ENCODE measurements around the gene HACD2. TPM values are rescaled to one million over a fixed set of nuclear protein-coding genes. Genes with fewer than 3 reads are reported as not detected.

The HACD2 gene
- polyA plus RNA-seq, 1 donor (not counting 4 experiments of a cell fraction or from before 2014, with no cell fraction given): 124 TPM

DNA sequence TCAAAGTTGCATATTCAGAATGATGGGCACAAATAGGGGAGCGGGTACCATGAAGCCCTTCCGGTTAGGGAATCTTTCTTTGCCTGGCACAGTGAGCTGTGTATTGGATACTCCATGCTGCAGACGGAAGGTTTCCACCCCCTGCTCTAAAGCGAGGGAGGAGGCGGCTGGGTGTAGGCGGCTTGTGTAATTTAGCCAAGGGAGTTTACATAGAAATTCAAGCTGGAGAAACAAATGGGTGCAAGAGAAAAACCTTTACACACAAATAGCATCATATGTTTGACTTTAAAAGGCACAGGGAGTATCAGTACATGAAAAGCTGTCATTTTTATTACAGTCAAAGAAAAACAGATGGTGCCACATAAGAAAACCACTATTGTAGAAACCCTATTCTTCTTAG lies 76.7 kb downstream of the HACD2 start:
- Histone ChIP-seq H3K4me2 (ENCODE audit: control insufficient read depth, extremely low read depth, insufficient read depth, low read depth, low read length) (no peak overlapping the region), H4K20me1 (ENCODE audit: control insufficient read depth, extremely low read depth, insufficient read depth, low read length) (no peaks in the 10 kb centered on the region), H3K9ac (ENCODE audit: control insufficient read depth, extremely low read depth, insufficient read depth, low read length) (no peak overlapping the region), H3K9me1 (ENCODE audit: control insufficient read depth, extremely low read depth, insufficient read depth, low read length) (no peaks in the 10 kb centered on the region), H3K4me1 (ENCODE audit: control insufficient read depth, extremely low read depth, insufficient read depth, low read length) (no peaks in the 10 kb centered on the region), H3K9me3 (ENCODE audit: control insufficient read depth, low read depth, low read length) (no peaks in the 10 kb centered on the region), H3K36me3 (ENCODE audit: control insufficient read depth in 2 of 2, extremely low read depth in 1 of 2, insufficient read depth in 2 of 2, low read length in 2 of 2) (peaks cover 4 to 11% of the 10 kb centered on the region in 2 experiments), H3K4me3 (ENCODE audit: control insufficient read depth in 2 of 3, extremely low read depth in 1 of 3, insufficient read depth in 2 of 3, low read depth in 1 of 3, low read length in 3 of 3) (no peak overlapping the region), H3K27me3 (ENCODE audit: control insufficient read depth, extremely low read depth, insufficient read depth, low read length) (no peaks in the 10 kb centered on the region), H3K79me2 (ENCODE audit: control insufficient read depth, insufficient read depth, low read length) (no peaks in the 10 kb centered on the region), H2AFZ (ENCODE audit: control insufficient read depth, low read length) (no peak overlapping the region), H3K27ac (ENCODE audit: control insufficient read depth, insufficient read depth, low read length) (no peak overlapping the region)
- FAIRE-seq (no peak), DNase-seq (ENCODE audit: low read depth, low spot score) (no peak)
- dilution Hi-C loops (cut with MboI; ENCODE audit: extremely low pct_ligation_motif_present, low sequenced_read_pairs): no loop called here
- no peak for TF ChIP-seq EZH2 (IDR thresholded peaks at IDR 0.05; ENCODE audit: low read length)

GRCh38 chr3:123505820-123506219 lies 79.0 kb downstream of the HACD2 start:
- H3K4me1 ChIP-seq (ENCODE audit: control insufficient read depth, extremely low read depth, insufficient read depth, low read length): no peaks in the 10 kb centered on the region
- dilution Hi-C loops (cut with MboI; ENCODE audit: extremely low pct_ligation_motif_present, low sequenced_read_pairs): no loop called here
- H3K9ac ChIP-seq (ENCODE audit: control insufficient read depth, extremely low read depth, insufficient read depth, low read length): no peak overlapping the region
- H3K27ac ChIP-seq (ENCODE audit: control insufficient read depth, insufficient read depth, low read length): no peak overlapping the region
- no peak overlapping the region for H2AFZ ChIP-seq (ENCODE audit: control insufficient read depth, low read length)
- no peak for FAIRE-seq
- H3K27me3 ChIP-seq (ENCODE audit: control insufficient read depth, extremely low read depth, insufficient read depth, low read length): no peaks in the 10 kb centered on the region
- no peak for DNase-seq (ENCODE audit: low read depth, low spot score)
- no peaks in the 10 kb centered on the region for H3K9me1 ChIP-seq (ENCODE audit: control insufficient read depth, extremely low read depth, insufficient read depth, low read length)
- H3K79me2 ChIP-seq (ENCODE audit: control insufficient read depth, insufficient read depth, low read length): no peaks in the 10 kb centered on the region
- no peak for TF ChIP-seq EZH2 (IDR thresholded peaks at IDR 0.05; ENCODE audit: low read length)
- no peak for TF ChIP-seq CTCF (optimal IDR thresholded peaks at IDR 0.05 in 1 of 3, IDR thresholded peaks at IDR 0.05 in 1 of 3, conservative IDR thresholded peaks at IDR 0.05 in 1 of 3; ENCODE audit: extremely low read depth in 1 of 3, insufficient read depth in 2 of 3, low read length in 3 of 3)
- H3K4me3 ChIP-seq (ENCODE audit: control insufficient read depth in 2 of 3, extremely low read depth in 1 of 3, insufficient read depth in 2 of 3, low read depth in 1 of 3, low read length in 3 of 3): no peak overlapping the region
- peaks cover 5 to 13% of the 10 kb centered on the region in 2 experiments for H3K36me3 ChIP-seq (ENCODE audit: control insufficient read depth in 2 of 2, extremely low read depth in 1 of 2, insufficient read depth in 2 of 2, low read length in 2 of 2)
- no peaks in the 10 kb centered on the region for H3K9me3 ChIP-seq (ENCODE audit: control insufficient read depth, low read depth, low read length)
- no peak overlapping the region for H3K4me2 ChIP-seq (ENCODE audit: control insufficient read depth, extremely low read depth, insufficient read depth, low read depth, low read length)
- H4K20me1 ChIP-seq (ENCODE audit: control insufficient read depth, extremely low read depth, insufficient read depth, low read length): no peaks in the 10 kb centered on the region

DNA sequence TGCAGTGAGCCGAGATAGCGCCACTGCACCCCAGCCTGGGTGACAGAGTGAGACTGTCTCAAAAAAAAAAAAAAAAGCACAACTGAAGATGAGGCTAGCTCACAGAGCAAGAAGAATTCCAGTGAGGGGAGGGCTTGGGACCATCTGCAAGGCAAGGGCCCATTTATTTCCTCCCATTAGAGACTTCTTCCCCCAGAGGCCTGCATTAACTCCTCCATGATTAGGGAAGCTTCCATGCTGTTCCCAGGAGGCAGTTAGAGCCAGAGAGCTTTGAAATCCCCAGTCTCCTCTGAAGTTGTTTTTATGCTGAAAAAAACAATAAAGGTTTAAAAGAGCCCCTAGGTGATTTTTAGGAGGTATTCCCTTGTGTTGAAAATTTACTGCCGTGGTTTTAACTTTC lies 81.7 kb downstream of the HACD2 start:
- H3K79me2 ChIP-seq (ENCODE audit: control insufficient read depth, insufficient read depth, low read length): no peaks in the 10 kb centered on the region
- H3K9me1 ChIP-seq (ENCODE audit: control insufficient read depth, extremely low read depth, insufficient read depth, low read length): no peaks in the 10 kb centered on the region
- H2AFZ ChIP-seq (ENCODE audit: control insufficient read depth, low read length): no peak overlapping the region
- no peaks in the 10 kb centered on the region for H3K27me3 ChIP-seq (ENCODE audit: control insufficient read depth, extremely low read depth, insufficient read depth, low read length)
- H3K4me1 ChIP-seq (ENCODE audit: control insufficient read depth, extremely low read depth, insufficient read depth, low read length): no peaks in the 10 kb centered on the region
- TF ChIP-seq EZH2 (IDR thresholded peaks at IDR 0.05; ENCODE audit: low read length) (no peak), CTCF (optimal IDR thresholded peaks at IDR 0.05 in 1 of 3, IDR thresholded peaks at IDR 0.05 in 1 of 3, conservative IDR thresholded peaks at IDR 0.05 in 1 of 3; ENCODE audit: extremely low read depth in 1 of 3, insufficient read depth in 2 of 3, low read length in 3 of 3) (no peak)
- H3K4me2 ChIP-seq (ENCODE audit: control insufficient read depth, extremely low read depth, insufficient read depth, low read depth, low read length): no peak overlapping the region
- H4K20me1 ChIP-seq (ENCODE audit: control insufficient read depth, extremely low read depth, insufficient read depth, low read length): no peaks in the 10 kb centered on the region
- no peak overlapping the region for H3K9ac ChIP-seq (ENCODE audit: control insufficient read depth, extremely low read depth, insufficient read depth, low read length)
- dilution Hi-C loops (cut with MboI; ENCODE audit: extremely low pct_ligation_motif_present, low sequenced_read_pairs): no loop called here
- FAIRE-seq (no peak), DNase-seq (ENCODE audit: low read depth, low spot score) (no peak)
- peaks cover 13 to 18% of the 10 kb centered on the region in 2 experiments for H3K36me3 ChIP-seq (ENCODE audit: control insufficient read depth in 2 of 2, extremely low read depth in 1 of 2, insufficient read depth in 2 of 2, low read length in 2 of 2)
- no peaks in the 10 kb centered on the region for H3K9me3 ChIP-seq (ENCODE audit: control insufficient read depth, low read depth, low read length)
- H3K4me3 ChIP-seq (ENCODE audit: control insufficient read depth in 2 of 3, extremely low read depth in 1 of 3, insufficient read depth in 2 of 3, low read depth in 1 of 3, low read length in 3 of 3): no peak overlapping the region
- H3K27ac ChIP-seq (ENCODE audit: control insufficient read depth, insufficient read depth, low read length): no peak overlapping the region

Data from keratinocyte (primary cell).